Gastroesophageal sphincter (tissue), 4 donors: ENCODE data around the gene GAS2. TPM values are rescaled to one million over a fixed set of nuclear protein-coding genes. Genes with fewer than 3 reads are reported as not detected.

Experiments
- ATAC-seq: fragments of 150-250 bp; one replicate; pipeline ENCODE4 v1.9.1; 2016; ENCODE audit warnings: mild to moderate bottlenecking, moderate library complexity
- H3K27ac ChIP-seq, 4 donors: fragments of 200-600 bp; sonication (generic) in 3 of 4; 1 replicate in 3 of 4; 2 replicates in 1 of 4; pipeline ENCODE4 v1.5.1; 2016 to 2019
- H3K27me3 ChIP-seq: fragments of 200-600 bp; sonication (generic); one replicate; pipeline ENCODE4 v1.5.1; 2019
- H3K36me3 ChIP-seq, 2 donors: fragments of 200-600 bp; sonication (generic); one replicate each; pipeline ENCODE4 v1.5.1; 2019; ENCODE audit warnings: control low read depth in 1 of 2
- H3K4me1 ChIP-seq, 3 donors: fragments of 200-600 bp; sonication (generic); 1 replicate in 2 of 3; 2 replicates in 1 of 3; pipeline ENCODE4 v1.5.1; 2016 to 2019; ENCODE audit warnings: control low read depth in 2 of 3
- H3K4me3 ChIP-seq, 2 donors: fragments of 200-600 bp; sonication (generic); one replicate each; pipeline ENCODE4 v1.5.1; 2019; ENCODE audit warnings: mild to moderate bottlenecking in 1 of 2, moderate library complexity in 1 of 2
- H3K9me3 ChIP-seq, 3 donors: fragments of 200-600 bp; sonication (generic); one replicate each; pipeline ENCODE4 v1.5.1; 2017 to 2019; ENCODE audit warnings: control low read depth in 2 of 3
- EP300 ChIP-seq: sonication (generic); formaldehyde crosslinking; IDR thresholded peaks from one replicate; pipeline ENCODE4 v1.6.1; 2017; ENCODE audit warnings: antibody characterized with exemption, mild to moderate bottlenecking
- POLR2A ChIP-seq, 2 donors: fragments of 450-650 bp; IDR thresholded peaks; one replicate each; pipeline ENCODE4 v1.6.1; 2017; ENCODE audit warnings: antibody characterized with exemption in 2 of 2, mild to moderate bottlenecking in 2 of 2, moderate library complexity in 1 of 2
- POLR2AphosphoS5 ChIP-seq: sonication (generic); formaldehyde crosslinking; IDR thresholded peaks from one replicate; pipeline ENCODE4 v1.6.1; 2017; ENCODE audit warnings: antibody characterized with exemption
- WGBS, 2 donors: methylation state at CpG; one replicate each; pipeline ENCODE4 v1.1.5; 2018; ENCODE audit warnings: low coverage in 1 of 2; 5-methylcytosine and 5-hydroxymethylcytosine counted together
- total RNA-seq, 4 donors: library from RNA; depleted of rRNA; stranded (reverse); fragments of >200 nt; gene quantifications; one replicate each; pipeline ENCODE4 v1.1.0, GENCODE V29; 2016
- TF ChIP-seq, protein P1 (sequence below), 4 experiments: fragments of 200-600 bp in 2 of 4; fragments of 450-650 bp in 2 of 4; sonication (generic) in 1 of 4; IDR thresholded peaks; one replicate each; pipeline ENCODE4 v1.5.1; 2017 to 2019; ENCODE audit warnings: antibody characterized with exemption in 4 of 4, mild to moderate bottlenecking in 2 of 4, moderate library complexity in 2 of 4

The GAS2 gene
- 1 to 10 TPM in 1 of 4 donors, under 1 TPM in 3; 0.67 to 1.4 (median 0.86) TPM for total RNA-seq

GRCh38 chr11:22666325-22666687, at the start of gene GAS2:
TSS of gene GAS2 (plus strand) at chr11:22666611. CDS start at chr11:22674870, 8,259 bp downstream.
- no peak for ATAC-seq
- 1% methylated on average over 8 of the region's 8 CpGs for WGBS, 2 donors
- H3K9me3 ChIP-seq, result no peaks in the 10 kb centered on the region
- peaks cover 0 to 16% (median 0%) of the 10 kb centered on the region in 3 donors for H3K4me1 ChIP-seq
- H3K27ac ChIP-seq, result no peak within 1 kb of the TSS
- H3K4me3 ChIP-seq, result peak within 1 kb of the TSS; percentile 14 to 50
- TF ChIP-seq POLR2A (IDR thresholded peaks at IDR 0.05) (no peak), POLR2AphosphoS5 (no peak), EP300 (no peak)
- TF ChIP-seq, protein P1, sequence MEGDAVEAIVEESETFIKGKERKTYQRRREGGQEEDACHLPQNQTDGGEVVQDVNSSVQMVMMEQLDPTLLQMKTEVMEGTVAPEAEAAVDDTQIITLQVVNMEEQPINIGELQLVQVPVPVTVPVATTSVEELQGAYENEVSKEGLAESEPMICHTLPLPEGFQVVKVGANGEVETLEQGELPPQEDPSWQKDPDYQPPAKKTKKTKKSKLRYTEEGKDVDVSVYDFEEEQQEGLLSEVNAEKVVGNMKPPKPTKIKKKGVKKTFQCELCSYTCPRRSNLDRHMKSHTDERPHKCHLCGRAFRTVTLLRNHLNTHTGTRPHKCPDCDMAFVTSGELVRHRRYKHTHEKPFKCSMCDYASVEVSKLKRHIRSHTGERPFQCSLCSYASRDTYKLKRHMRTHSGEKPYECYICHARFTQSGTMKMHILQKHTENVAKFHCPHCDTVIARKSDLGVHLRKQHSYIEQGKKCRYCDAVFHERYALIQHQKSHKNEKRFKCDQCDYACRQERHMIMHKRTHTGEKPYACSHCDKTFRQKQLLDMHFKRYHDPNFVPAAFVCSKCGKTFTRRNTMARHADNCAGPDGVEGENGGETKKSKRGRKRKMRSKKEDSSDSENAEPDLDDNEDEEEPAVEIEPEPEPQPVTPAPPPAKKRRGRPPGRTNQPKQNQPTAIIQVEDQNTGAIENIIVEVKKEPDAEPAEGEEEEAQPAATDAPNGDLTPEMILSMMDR (IDR thresholded peaks at IDR 0.05), result no peak
- H3K27me3 ChIP-seq, result peaks cover 38% of the 10 kb centered on the region
- H3K36me3 ChIP-seq, result no peaks in the 10 kb centered on the region

GRCh38 chr11:22617868-22618267, 48.5 kb upstream of the GAS2 start:
- no peaks in the 10 kb centered on the region for H3K27me3 ChIP-seq
- TF ChIP-seq, protein P1 (IDR thresholded peaks at IDR 0.05), result no peak
- TF ChIP-seq POLR2AphosphoS5 (no peak), POLR2A (IDR thresholded peaks at IDR 0.05) (no peak), EP300 (no peak)
- H3K36me3 ChIP-seq, result no peaks in the 10 kb centered on the region
- H3K9me3 ChIP-seq, result no peaks in the 10 kb centered on the region
- WGBS, 2 donors, result 82% methylated on average over 2 of the region's 5 CpGs; no CpG with 5 or more reads in 1 of the 2 donors
- no peak overlapping the region for H3K27ac ChIP-seq
- no peak overlapping the region for H3K4me3 ChIP-seq
- no peak for ATAC-seq
- H3K4me1 ChIP-seq, result no peaks in the 10 kb centered on the region

GRCh38 chr11:22624742-22625447, 41.5 kb upstream of the GAS2 start:
- ATAC-seq, result peak; percentile 52
- Histone ChIP-seq H3K27me3 (no peaks in the 10 kb centered on the region), H3K27ac (peak overlapping the region; percentile 56 to 93 (median 88)), H3K9me3 (no peaks in the 10 kb centered on the region), H3K4me3 (peak overlapping the region; percentile 93 to 97), H3K4me1 (peaks cover 0 to 27% (median 2%) of the 10 kb centered on the region in 3 donors), H3K36me3 (no peaks in the 10 kb centered on the region)
- no peak for TF ChIP-seq POLR2AphosphoS5
- TF ChIP-seq, protein P1 (IDR thresholded peaks at IDR 0.05), result peak in 3 of 4 experiments; percentile 9 to 63 (median 17)
- WGBS, 2 donors, result 0 to 6% methylated on average over 1 to 19 of the region's 31 CpGs

DNA sequence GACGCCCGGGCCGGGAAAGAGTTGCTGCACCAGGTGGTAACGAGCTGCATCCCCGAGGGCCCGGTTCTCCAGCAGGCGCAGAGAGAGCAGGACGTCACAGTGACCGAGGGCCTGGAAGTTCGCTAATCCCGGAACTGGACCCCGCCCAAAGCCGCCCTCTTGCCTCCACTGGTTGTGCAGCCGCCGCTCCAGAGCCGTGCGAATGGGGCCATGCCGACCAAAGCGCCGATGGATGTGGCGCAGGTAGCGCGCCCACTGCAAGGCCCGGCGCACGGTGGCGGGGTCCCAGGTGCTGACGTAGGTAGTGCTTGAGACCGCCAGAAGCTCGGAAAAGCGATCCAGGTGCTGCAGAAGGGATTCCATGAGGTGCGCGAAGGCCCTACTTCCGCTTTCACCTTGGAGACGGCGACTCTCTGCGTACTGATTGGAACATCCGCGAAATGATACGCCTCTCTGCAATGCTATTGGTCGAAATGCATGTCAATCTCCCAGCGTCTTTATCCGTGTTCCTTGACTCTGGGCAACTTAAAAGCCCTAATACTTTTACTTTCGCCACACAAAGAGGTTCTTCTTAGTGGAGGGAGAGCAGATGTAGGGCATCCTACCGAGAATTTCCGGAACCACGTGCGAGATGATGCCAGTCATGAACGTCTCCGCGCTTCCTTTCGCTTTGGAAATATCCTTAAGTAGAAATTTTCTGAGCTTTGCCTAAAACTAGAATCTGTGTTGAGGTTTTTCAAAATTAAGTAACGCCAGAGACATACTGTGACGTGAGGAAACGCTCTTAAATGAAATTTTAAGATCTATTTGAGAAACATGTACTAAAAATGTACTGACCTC, 40.7 kb upstream of the GAS2 start, which contains the start of gene FANCF:
Gene FANCF, minus strand, starts transcription at position 376 of the 840 bp plus-strand sequence. Its CDS starts 13 bp downstream, at position 363.
- peak in 1 of 2 donors; percentile 7 for TF ChIP-seq POLR2A (IDR thresholded peaks at IDR 0.05)
- TF ChIP-seq POLR2AphosphoS5, result peak; percentile 72
- TF ChIP-seq EP300, result no peak

GRCh38 chr11:22626573-22627239, 39.7 kb upstream of the GAS2 start:
- Histone ChIP-seq H3K27ac (peak overlapping the region in 3 of 4 donors; percentile 85 to 93 (median 91)), H3K9me3 (no peaks in the 10 kb centered on the region), H3K36me3 (no peaks in the 10 kb centered on the region), H3K4me1 (peaks cover 0 to 27% (median 2%) of the 10 kb centered on the region in 3 donors), H3K27me3 (no peaks in the 10 kb centered on the region), H3K4me3 (no peak overlapping the region)
- WGBS, 2 donors, result 92 to 95% methylated on average over 14 of the region's 14 CpGs
- TF ChIP-seq POLR2AphosphoS5, result no peak
- TF ChIP-seq EP300, result no peak
- no peak for TF ChIP-seq POLR2A (IDR thresholded peaks at IDR 0.05)
- TF ChIP-seq, protein P1 (IDR thresholded peaks at IDR 0.05), result no peak
- ATAC-seq, result no peak

More for the DNA sequence above, 40.7 kb upstream of the GAS2 start, which contains the start of gene FANCF:
- H3K36me3 ChIP-seq, result no peaks in the 10 kb centered on the region
- H3K27me3 ChIP-seq, result no peaks in the 10 kb centered on the region
- peak; percentile 98 for ATAC-seq
- WGBS, 2 donors, result 0 to 1% methylated on average over 12 to 21 of the region's 55 CpGs
- H3K27ac ChIP-seq, result peak within 1 kb of the TSS; percentile 56 to 93 (median 88)
- H3K4me1 ChIP-seq, result peaks cover 0 to 27% (median 2%) of the 10 kb centered on the region in 3 donors
- peak within 1 kb of the TSS; percentile 93 to 97 for H3K4me3 ChIP-seq
- H3K9me3 ChIP-seq, result no peaks in the 10 kb centered on the region
